ENCODE measurements around the gene ADCY3.

GRCh38 chr2:24943427-24944053 lies 23.5 kb upstream of the ADCY3 start:
- no peak for TF ChIP-seq EZH2 (IDR thresholded peaks at IDR 0.05; ENCODE audit: insufficient read depth, poor library complexity, severe bottlenecking)
- no peak for TF ChIP-seq EZH2phosphoT487 (IDR thresholded peaks at IDR 0.05; ENCODE audit: insufficient read depth, low read depth)

Data from GM23248 (cell line).